Neural progenitor cell (in vitro differentiated cells): Measurements from ENCODE around the gene DLG2.

Experiments
- EZH2 ChIP-seq: fragments of 200-600 bp; sonication (generic); IDR thresholded peaks from 2 replicates; pipeline ENCODE4 v1.6.1; 2017; ENCODE audit warnings: antibody characterized with exemption, mild to moderate bottlenecking, moderate library complexity
- EZH2phosphoT487 ChIP-seq: fragments of 200-600 bp; sonication (generic); IDR thresholded peaks from 2 replicates; pipeline ENCODE4 v1.6.1; 2017; ENCODE audit warnings: antibody characterized with exemption
- TF ChIP-seq, protein P1 (sequence below): fragments of 200-600 bp; sonication (generic); IDR thresholded peaks from 2 replicates; pipeline ENCODE4 v1.5.1; 2017; ENCODE audit warnings: antibody characterized with exemption, mild to moderate bottlenecking

DNA sequence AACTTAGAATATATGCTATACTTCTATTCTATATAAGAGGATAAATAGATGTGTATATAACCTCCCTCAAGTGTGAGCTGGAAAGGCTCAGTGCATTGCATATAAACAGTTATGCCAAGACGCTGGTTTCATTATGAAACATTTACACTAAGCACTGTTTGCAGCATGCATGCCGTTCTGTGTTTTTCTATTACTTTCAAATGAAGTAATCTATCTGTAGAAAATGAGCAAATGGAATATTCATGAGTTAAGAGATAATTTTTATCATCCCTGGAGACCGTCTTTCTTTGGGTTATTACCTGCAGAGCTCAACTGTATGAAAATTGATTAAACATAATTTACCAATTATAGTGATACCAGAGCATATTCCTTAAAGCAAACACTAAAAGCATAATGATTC is 1415.2 kb downstream of the DLG2 start:
- TF ChIP-seq, protein P1, sequence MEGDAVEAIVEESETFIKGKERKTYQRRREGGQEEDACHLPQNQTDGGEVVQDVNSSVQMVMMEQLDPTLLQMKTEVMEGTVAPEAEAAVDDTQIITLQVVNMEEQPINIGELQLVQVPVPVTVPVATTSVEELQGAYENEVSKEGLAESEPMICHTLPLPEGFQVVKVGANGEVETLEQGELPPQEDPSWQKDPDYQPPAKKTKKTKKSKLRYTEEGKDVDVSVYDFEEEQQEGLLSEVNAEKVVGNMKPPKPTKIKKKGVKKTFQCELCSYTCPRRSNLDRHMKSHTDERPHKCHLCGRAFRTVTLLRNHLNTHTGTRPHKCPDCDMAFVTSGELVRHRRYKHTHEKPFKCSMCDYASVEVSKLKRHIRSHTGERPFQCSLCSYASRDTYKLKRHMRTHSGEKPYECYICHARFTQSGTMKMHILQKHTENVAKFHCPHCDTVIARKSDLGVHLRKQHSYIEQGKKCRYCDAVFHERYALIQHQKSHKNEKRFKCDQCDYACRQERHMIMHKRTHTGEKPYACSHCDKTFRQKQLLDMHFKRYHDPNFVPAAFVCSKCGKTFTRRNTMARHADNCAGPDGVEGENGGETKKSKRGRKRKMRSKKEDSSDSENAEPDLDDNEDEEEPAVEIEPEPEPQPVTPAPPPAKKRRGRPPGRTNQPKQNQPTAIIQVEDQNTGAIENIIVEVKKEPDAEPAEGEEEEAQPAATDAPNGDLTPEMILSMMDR = no peak
- TF ChIP-seq EZH2phosphoT487 (no peak), EZH2 (no peak)
